Adrenal gland (tissue), 5 donors: Measurements from ENCODE around the gene DNAJC10.

Source experiments
- POLR2A ChIP-seq, 2 donors: fragments of 450-650 bp; IDR thresholded peaks; one replicate each; pipeline ENCODE4 v1.6.1; 2017; ENCODE audit warnings: antibody characterized with exemption in 2 of 2, mild to moderate bottlenecking in 2 of 2, moderate library complexity in 1 of 2
- TF ChIP-seq, protein P1 (sequence below), 6 experiments: fragments of 450-650 bp in 4 of 6; fragments of 200-600 bp in 2 of 6; sonication (generic) in 1 of 6; IDR thresholded peaks; 1 replicate in 5 of 6; 2 replicates in 1 of 6; pipeline versions ENCODE4 v1.5.1 to v1.8.0; 2016 to 2021; ENCODE audit warnings: antibody characterized with exemption in 6 of 6, mild to moderate bottlenecking in 2 of 6, moderate library complexity in 1 of 6
- donor health status: DM: no; HTN: no; CAD: no.

DNA sequence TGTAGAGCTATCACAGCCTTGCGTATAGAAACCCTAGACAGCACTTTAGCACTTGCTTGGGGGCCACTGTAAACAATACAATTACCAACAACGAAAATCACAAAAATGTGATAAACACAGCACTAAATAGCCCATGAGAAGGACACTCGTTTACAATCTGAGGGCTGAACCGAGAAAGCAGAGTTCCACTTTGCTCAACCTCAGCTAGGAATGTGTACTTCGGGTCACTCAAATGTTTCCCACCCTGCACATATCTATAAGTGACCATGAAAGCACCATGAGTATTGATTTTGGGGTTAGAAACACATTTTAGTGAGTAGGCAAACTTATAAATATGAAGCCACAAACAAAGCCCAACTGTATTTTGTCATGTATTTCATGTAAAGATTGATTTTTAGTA is 88.1 kb downstream of the DNAJC10 start:
- TF ChIP-seq, protein P1, sequence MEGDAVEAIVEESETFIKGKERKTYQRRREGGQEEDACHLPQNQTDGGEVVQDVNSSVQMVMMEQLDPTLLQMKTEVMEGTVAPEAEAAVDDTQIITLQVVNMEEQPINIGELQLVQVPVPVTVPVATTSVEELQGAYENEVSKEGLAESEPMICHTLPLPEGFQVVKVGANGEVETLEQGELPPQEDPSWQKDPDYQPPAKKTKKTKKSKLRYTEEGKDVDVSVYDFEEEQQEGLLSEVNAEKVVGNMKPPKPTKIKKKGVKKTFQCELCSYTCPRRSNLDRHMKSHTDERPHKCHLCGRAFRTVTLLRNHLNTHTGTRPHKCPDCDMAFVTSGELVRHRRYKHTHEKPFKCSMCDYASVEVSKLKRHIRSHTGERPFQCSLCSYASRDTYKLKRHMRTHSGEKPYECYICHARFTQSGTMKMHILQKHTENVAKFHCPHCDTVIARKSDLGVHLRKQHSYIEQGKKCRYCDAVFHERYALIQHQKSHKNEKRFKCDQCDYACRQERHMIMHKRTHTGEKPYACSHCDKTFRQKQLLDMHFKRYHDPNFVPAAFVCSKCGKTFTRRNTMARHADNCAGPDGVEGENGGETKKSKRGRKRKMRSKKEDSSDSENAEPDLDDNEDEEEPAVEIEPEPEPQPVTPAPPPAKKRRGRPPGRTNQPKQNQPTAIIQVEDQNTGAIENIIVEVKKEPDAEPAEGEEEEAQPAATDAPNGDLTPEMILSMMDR (IDR thresholded peaks at IDR 0.05) = no peak
- TF ChIP-seq POLR2A (IDR thresholded peaks at IDR 0.05) = no peak
